Embryonic facial prominence (tissue), 1 donor: ENCODE data around the gene GNG7.
"Not testable (repeated sequence)": the region's sequence is repeated elsewhere in the genome, so short reads cannot be mapped to it uniquely, and the experiment has no call there.

Source experiments
- DNase-seq: peaks from one replicate; pipeline ENCODE4 v3.0.0-alpha.2; 2016; ENCODE audit errors: extremely low spot score

The GNG7 gene

GRCh38 chr19:2484178-2484937 lies 218.1 kb downstream of the GNG7 start:
- DNase-seq = no peak

GRCh38 chr19:2483484-2484151 lies 218.9 kb downstream of the GNG7 start:
- no peak for DNase-seq

- DNase-seq = no peak
These were observed 219.4 kb downstream of the GNG7 start for GRCh38 chr19:2483084-2483483.

GRCh38 chr19:2482354-2483038 lies 220.0 kb downstream of the GNG7 start:
- no peak for DNase-seq

GRCh38 chr19:2481466-2481865 lies 221.0 kb downstream of the GNG7 start:
- DNase-seq = no peak

GRCh38 chr19:2479556-2480194 lies 222.8 kb downstream of the GNG7 start:
- DNase-seq = no peak

- DNase-seq = no peak
These were observed 223.5 kb downstream of the GNG7 start for GRCh38 chr19:2478756-2479555.

- DNase-seq = peak; percentile 61
These were observed 224.2 kb downstream of the GNG7 start for GRCh38 chr19:2478278-2478755.

- DNase-seq = no peak
These were observed 224.7 kb downstream of the GNG7 start for GRCh38 chr19:2477732-2478191.

- DNase-seq = no peak
These were observed 225.3 kb downstream of the GNG7 start for GRCh38 chr19:2477141-2477710.

GRCh38 chr19:2476451-2477140 lies 225.9 kb downstream of the GNG7 start:
- no peak for DNase-seq

- peak; percentile 97 for DNase-seq
These were observed 226.6 kb downstream of the GNG7 start, which contains the start of gene GADD45B for GRCh38 chr19:2475702-2476450. GADD45B (plus strand) TSS chr19:2476127; CDS start chr19:2476359, 232 bp downstream.

- no peak for DNase-seq
These were observed 227.3 kb downstream of the GNG7 start for GRCh38 chr19:2475018-2475701.

GRCh38 chr19:2474232-2475017 lies 228.1 kb downstream of the GNG7 start:
- DNase-seq = peak; percentile 58

GRCh38 chr19:2469915-2470200 lies 232.6 kb downstream of the GNG7 start:
- not testable (repeated sequence) for DNase-seq

GRCh38 chr19:2469102-2469914 lies 233.2 kb downstream of the GNG7 start:
- peak; percentile 61 for DNase-seq

GRCh38 chr19:2468596-2468995 lies 233.9 kb downstream of the GNG7 start:
- no peak for DNase-seq
